ENCODE measurements around the gene RHOA.
"Not testable (repeated sequence)": the region's sequence is repeated elsewhere in the genome, so short reads cannot be mapped to it uniquely, and the experiment has no call there.

DNA sequence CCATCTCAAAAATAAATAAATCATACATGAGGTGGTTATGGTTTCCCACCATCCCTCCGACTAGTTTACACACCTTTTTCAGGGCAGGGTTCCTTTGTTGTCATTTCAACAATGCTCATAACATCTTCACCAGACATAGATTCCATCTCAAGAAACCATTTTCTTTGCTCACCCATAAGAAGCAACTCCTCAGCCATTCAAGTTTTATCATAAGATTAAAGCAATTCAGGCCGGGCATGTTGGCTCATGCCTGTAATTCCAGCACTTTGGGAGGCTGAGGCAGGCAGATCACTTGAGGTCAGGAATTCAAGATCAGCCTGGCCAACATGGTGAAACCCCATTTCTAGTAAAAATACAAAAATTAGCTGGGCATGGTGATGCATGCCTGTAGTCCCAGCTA lies 83.4 kb downstream of the RHOA start:
- TF ChIP-seq ZNF274 (IDR thresholded peaks at IDR 0.05; ENCODE audit: low read depth, low read length); EZH2 (IDR thresholded peaks at IDR 0.05); ZFX (IDR thresholded peaks at IDR 0.05); SIN3A (IDR thresholded peaks at IDR 0.05; ENCODE audit: low read depth); YY1 (IDR thresholded peaks at IDR 0.05; ENCODE audit: extremely low read depth, insufficient replicate concordance, low read depth, low read length); POLR2A (IDR thresholded peaks at IDR 0.05; ENCODE audit: borderline replicate concordance, extremely low read depth, insufficient read depth, insufficient read length); POLR2AphosphoS5 (IDR thresholded peaks at IDR 0.05; ENCODE audit: low read depth, low read length): not testable (repeated sequence)
- TF ChIP-seq, protein P1, sequence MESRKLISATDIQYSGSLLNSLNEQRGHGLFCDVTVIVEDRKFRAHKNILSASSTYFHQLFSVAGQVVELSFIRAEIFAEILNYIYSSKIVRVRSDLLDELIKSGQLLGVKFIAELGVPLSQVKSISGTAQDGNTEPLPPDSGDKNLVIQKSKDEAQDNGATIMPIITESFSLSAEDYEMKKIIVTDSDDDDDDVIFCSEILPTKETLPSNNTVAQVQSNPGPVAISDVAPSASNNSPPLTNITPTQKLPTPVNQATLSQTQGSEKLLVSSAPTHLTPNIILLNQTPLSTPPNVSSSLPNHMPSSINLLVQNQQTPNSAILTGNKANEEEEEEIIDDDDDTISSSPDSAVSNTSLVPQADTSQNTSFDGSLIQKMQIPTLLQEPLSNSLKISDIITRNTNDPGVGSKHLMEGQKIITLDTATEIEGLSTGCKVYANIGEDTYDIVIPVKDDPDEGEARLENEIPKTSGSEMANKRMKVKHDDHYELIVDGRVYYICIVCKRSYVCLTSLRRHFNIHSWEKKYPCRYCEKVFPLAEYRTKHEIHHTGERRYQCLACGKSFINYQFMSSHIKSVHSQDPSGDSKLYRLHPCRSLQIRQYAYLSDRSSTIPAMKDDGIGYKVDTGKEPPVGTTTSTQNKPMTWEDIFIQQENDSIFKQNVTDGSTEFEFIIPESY (IDR thresholded peaks at IDR 0.05; ENCODE audit: extremely low read depth, insufficient replicate concordance, low read length), result not testable (repeated sequence)
- TF ChIP-seq, protein P2, sequence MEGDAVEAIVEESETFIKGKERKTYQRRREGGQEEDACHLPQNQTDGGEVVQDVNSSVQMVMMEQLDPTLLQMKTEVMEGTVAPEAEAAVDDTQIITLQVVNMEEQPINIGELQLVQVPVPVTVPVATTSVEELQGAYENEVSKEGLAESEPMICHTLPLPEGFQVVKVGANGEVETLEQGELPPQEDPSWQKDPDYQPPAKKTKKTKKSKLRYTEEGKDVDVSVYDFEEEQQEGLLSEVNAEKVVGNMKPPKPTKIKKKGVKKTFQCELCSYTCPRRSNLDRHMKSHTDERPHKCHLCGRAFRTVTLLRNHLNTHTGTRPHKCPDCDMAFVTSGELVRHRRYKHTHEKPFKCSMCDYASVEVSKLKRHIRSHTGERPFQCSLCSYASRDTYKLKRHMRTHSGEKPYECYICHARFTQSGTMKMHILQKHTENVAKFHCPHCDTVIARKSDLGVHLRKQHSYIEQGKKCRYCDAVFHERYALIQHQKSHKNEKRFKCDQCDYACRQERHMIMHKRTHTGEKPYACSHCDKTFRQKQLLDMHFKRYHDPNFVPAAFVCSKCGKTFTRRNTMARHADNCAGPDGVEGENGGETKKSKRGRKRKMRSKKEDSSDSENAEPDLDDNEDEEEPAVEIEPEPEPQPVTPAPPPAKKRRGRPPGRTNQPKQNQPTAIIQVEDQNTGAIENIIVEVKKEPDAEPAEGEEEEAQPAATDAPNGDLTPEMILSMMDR (IDR thresholded peaks at IDR 0.05 in 2 of 3, conservative IDR thresholded peaks at IDR 0.05 in 1 of 3; ENCODE audit: borderline replicate concordance in 1 of 3, insufficient read depth in 1 of 3, low read depth in 2 of 3, low read length in 2 of 3), result not testable (repeated sequence)
- TF ChIP-seq, protein P3, sequence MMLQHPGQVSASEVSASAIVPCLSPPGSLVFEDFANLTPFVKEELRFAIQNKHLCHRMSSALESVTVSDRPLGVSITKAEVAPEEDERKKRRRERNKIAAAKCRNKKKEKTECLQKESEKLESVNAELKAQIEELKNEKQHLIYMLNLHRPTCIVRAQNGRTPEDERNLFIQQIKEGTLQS (IDR thresholded peaks at IDR 0.05), result not testable (repeated sequence)
